SU-DHL-6 (cell line): ENCODE results near the gene ALDH3A1.

Experiments used
- CTCF ChIP-seq: fragments of 200-600 bp; sonication (generic); IDR thresholded peaks from one replicate; pipeline ENCODE4 v1.5.1; 2017; ENCODE audit warnings: antibody characterized with exemption, mild to moderate bottlenecking, low read length, moderate library complexity; ENCODE audit not compliant: insufficient read depth, poor library complexity, severe bottlenecking
- EZH2phosphoT487 ChIP-seq: fragments of 200-600 bp; sonication (generic), shearing (Covaris generic); conservative IDR thresholded peaks from 2 replicates; pipeline ENCODE4 v1.6.1; 2018; ENCODE audit warnings: mild to moderate bottlenecking, antibody characterized with exemption, low read length, moderate library complexity, mixed read lengths

- no peak for TF ChIP-seq CTCF
- TF ChIP-seq EZH2phosphoT487, result no peak
Measured at GRCh38 chr17:19748807-19749193, 702 bp upstream of the ALDH3A1 start.
